SK-N-MC (cell line): ENCODE measurements around the gene EBF4.

ENCODE experiments used
- EZH2 ChIP-seq: fragments of 200-600 bp; sonication (generic); IDR thresholded peaks from one replicate; pipeline ENCODE4 v1.6.1; 2017; ENCODE audit warnings: antibody characterized with exemption
- FOXP2 ChIP-seq: optimal IDR thresholded peaks from 2 replicates; pipeline ENCODE3; 2011; ENCODE audit warnings: mild to moderate bottlenecking, moderate library complexity; ENCODE audit not compliant: insufficient read depth; ENCODE audit errors: extremely low read length, control extremely low read depth
- POLR2AphosphoS5 ChIP-seq: IDR thresholded peaks from 2 replicates; pipeline ENCODE4 v1.6.1; 2012; ENCODE audit warnings: mild to moderate bottlenecking, low read depth, low read length, borderline replicate concordance

DNA sequence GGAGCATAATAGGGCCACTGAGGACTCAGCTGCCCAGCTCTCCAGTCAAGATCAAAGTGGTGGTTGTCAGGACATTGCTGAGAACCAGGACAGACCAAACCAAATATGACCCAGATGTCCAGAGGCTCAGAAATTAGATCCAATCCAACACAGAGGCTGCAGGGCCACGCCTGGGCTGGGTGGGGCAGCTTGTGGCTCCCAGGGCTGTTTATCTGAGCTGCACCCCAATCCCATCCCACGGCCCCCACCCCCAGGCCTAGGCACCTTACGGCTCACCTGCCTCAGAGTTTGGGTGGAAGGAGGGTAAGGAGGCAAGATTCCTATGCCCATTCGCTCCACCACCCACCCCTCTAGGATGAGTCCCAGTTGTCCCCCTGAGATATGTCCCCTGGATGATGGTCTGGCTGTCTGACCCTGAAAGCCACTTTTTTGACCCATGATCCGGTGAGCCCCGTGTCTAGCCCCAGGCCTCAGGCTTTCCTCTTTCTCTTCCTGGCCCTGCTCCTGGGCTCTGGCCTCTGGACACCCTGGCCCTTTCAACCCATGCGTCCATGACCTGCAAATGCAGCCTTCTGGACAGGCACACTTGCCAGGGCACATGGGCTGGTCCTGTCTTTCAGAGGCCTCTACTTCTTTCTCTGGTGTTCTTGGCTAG, 67.8 kb downstream of the EBF4 start:
- TF ChIP-seq EZH2 (no peak), POLR2AphosphoS5 (no peak), FOXP2 (no peak)
